ENCODE data around the gene CHTF8.

GRCh38 chr16:69110406-69110805, 22.0 kb downstream of the CHTF8 start:
- TF ChIP-seq CTCF (IDR thresholded peaks at IDR 0.05) (no peak), POLR2A (IDR thresholded peaks at IDR 0.05) (no peak)

All from breast epithelium (tissue), 3 donors.